Stromal cell of bone marrow (primary cell): ENCODE results near the gene COG3.

Experiments
- DNase-seq: peaks from one replicate; pipeline ENCODE4 v3.0.0-alpha.2; 2012; ENCODE audit warnings: low read depth

COG3 gene

DNA sequence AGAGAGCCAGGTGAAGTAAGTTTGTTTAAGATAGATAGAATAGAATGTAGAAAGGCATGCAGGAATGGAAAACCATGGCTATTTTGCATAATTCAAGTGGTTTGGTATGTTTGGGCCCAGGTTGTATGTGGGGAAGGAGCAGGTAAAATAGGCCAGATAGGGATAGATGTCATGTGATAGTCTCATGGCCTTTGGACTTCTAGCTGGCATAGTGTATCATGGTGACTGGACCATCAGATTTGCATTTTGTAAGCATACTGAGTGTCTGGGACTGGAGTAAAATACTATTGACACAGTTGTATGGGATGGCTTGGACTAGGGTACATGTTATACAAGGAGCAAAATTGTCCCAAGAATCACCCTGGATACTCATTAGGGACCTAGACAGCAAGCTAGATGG lies 38.9 kb downstream of the COG3 start:
- no peak for DNase-seq

DNA sequence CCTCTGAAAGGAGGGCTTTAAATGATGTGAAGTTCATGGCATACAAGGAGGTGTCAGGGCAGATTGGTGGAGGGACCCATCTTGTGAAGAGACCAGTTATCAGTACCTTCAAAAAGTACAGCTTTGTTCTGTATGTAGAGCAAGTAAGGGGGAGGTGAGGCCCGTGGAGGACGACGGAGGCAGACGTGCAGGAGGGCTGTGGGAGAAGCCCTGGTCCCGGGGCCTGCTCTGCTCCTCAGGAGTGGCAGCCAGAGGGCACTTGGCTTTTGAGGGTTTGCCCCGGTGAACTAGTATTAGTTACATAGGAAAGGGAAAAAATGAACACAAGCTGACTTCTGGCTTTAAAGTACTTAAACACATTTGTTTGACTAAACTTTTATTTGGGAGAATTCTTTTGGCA lies 42.1 kb downstream of the COG3 start:
- DNase-seq, result no peak

DNA sequence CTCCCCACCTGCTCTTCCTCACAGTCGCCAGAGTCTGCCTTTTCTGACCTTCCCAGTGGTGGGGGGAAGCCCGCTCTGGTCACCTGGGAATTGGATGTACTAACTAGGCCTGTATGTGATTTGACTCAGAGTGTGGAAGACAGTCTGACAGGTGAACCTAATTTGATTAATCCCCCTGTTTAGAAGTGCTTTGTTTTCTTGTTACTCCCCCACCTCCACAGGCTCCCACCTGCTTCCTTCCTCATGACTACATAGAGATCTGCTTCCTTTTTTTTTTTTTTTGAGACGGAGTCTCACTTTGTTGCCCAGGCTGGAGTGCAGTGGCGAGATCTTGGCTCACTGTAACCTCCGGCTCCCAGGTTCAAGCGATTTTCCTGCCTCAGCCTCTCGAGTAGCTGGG lies 44.0 kb downstream of the COG3 start:
- no peak for DNase-seq

DNA sequence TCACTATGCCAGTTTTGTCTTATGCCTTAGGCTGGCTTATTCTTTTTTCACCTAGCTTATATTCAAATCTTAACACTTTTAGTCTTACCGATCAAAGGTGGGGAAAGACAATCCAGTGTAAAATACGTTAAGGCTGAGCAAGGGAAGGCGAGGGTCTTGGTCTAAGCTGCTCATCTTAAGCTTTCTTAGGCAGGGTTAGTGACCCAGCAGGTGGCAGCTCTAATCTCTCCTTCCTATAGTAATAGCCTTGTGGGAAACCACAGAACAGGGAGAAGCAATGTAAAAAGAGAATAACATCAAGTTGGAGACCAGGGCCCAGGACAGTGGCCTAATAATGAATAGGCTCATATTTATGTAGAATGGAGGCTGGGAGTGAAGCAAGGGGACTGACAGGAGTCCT lies 45.9 kb downstream of the COG3 start:
- DNase-seq, result no peak

DNA sequence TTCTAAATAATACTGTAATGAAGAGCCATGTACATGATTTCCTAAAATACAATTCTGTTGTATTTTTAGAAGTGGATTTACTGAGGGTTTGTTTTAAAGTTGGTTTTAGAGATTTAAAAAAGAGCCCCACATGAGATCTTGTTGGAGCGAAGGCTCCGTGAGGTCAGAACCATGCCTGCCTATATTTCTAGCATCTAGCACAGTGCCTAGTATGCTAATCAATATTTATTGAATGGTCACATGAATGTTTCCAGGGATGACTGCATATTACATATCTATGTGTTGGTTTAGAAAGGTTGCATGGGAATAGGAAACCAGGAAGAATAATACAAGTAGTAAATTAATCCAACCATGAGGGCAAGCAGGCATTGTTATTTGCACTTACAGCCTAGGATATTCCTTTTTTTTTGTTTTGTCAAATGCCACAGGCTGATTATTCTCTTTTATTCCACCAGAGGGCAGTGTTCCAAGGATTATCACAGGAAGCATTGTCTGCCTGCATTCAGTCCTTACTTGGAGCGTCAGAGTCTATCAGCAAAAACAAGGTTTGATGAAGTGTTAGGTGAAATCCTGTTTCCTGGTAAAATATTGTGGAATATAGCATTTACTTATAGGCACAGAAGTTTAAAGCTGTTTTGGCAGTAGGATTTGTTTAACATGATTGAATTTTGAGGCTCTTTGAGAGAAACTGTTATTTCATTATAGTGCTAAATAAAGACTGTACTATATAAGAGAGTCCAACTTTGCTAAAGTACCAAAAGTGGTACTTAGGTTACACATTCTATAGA lies 46.8 kb downstream of the COG3 start:
- DNase-seq, result peak; percentile 57

DNA sequence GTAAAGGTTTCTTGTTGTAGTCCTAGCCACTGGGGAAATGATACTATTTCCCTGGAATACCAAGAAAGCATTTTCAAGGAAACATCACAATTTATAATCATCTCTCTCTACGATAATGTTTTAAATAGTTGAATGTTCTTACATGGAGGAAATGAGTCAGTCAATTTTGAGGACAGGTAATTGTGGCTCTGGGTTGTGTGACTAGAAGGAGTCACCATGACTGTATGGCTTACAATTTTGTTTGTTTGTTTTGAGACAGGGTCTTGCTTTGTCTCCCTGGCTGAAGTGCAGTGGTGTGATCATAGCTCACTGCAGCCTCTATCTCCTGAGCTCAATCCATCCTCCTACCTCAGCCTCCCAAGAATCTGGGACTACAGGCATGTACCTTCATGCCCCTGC lies 47.4 kb downstream of the COG3 start:
- DNase-seq, result no peak

DNA sequence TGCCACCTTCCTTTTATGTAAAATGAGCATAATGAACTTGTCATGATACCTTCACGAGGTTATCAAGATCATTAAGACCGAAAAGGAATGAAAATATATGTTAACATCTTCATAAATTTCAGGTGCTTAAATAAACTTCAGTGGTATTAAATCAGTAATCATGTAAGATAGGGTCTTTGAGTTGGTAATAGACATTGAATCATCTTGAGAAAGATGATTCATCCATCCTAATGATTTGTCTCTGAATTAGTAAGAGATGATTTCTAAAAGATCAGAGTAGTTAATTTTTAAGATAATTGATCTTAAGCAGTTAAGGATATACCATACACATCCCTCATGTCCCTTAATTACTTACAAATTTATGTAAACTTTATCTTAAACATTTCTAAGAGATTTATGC lies 52.0 kb downstream of the COG3 start:
- DNase-seq, result no peak

DNA sequence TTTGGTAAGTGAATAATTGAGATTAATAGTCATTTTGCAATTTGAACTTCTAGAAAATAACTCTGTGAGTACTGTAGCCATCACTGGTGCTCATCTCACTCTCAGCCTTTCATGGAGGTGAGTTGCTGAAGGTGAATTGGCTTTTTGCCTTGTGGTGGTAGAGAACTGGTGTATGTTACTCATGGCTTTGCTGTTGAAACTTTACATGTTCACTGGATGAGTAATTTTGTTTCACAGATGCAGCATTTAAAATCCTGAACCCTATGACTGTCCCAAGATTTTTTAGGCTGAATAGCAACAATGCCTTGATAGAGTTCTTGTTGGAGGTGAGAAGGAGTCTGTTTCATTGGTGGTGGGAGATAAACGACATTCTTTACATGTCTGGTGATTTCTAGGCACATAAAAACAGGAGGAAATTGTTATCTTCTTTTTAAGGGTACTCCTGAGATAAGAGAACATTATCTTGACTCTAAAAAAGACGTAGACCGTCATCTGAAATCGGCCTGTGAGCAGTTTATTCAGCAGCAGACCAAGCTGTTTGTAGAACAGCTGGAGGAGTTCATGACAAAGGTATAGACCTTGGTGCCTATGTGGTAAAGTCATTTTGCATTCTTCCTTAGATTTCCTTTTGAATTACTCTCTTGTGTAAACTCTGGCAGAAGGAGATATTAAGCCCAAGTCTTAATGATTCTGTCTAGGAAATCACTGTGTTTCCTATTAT lies 53.9 kb downstream of the COG3 start:
- DNase-seq, result peak; percentile 9

DNA sequence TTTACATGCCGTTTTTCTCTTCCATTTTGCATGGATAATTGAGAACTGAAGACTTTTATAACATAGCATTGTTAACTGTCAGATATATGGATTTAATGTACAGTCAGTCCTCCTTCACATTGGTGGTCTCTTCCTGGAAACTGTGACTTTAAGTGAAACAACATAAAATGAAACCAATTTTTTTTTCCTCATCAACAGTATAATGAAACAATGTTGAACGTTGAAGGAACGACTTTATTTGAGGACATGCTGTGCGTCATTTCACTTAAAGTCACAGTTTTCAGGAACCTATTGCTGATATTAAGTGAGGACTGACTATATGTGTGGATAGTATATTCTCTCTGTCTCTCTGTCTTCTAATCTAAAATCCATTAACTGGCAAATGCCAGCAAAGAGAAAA lies 54.8 kb downstream of the COG3 start:
- no peak for DNase-seq

DNA sequence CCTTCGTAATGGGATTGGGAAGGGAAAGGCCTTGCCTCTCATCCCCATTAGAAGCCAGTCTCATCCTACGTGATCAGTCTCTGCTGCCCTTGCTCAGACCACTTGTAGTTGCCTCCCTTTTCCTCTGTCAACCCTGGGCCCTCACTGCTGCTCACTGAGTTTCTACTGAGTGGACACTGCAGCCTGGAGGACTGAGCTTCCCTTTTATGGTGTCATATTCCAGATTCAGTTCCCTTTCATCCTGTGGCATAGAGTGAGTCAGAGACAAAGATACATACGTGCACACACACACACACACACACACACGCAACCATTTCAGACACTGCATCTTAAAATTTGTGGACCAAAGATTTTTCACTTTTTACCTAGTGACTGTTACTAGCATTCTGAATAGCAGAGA lies 56.6 kb downstream of the COG3 start:
- peak; percentile 25 for DNase-seq

DNA sequence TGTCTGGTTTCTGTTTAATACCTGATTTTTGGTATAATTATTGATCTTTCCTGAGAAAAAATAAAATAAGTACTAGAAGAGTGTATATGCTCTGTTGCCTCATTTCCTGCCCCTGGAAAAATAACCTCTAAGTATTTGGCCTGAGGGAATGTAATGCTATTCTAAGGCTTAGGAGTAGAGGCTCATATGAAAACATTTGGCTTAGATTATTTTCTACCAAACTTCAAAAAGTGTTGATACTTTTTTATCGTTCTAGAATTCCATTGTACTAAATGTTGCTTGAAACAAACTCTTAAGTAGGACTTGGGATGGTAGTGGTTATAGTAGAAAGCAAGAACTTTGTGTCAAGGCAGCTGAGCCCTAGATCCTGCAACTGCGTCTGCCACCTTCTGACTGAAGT lies 57.8 kb downstream of the COG3 start:
- DNase-seq, result no peak

DNA sequence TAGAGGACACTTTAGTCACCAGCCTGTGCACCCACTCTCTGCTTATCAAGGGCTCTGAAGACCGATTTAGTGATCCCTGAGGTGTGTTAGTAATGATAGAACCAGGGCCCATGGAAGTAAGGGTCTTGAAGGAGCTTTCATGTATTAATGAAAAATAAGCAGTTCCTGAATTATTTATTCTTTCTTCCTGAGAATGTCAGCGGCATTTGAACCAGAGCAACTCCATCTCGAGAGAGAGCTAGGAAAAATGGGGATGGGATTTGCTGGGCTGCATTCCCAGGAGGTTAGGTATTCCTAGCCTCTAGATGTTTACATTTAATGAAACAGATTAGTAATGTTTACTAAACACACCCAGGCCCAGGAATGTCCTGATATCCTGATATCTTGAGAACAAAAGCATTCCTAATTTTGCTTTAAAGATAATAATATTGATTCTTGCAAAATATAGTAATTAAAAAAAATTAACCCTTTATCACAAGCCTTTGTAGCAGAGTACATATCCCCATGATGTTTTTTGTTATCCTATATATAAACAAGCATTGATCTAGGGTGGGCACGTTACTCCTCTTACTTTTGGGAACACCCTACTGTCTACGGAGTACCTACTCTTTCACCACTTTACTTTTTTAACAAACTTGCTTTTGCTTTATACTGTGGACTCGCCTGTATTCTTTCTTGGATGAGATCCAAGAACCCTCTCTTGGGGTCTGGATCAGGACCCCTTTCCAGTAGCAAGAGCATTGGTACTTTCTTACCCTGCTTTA lies 63.1 kb downstream of the COG3 start:
- DNase-seq, result no peak

DNA sequence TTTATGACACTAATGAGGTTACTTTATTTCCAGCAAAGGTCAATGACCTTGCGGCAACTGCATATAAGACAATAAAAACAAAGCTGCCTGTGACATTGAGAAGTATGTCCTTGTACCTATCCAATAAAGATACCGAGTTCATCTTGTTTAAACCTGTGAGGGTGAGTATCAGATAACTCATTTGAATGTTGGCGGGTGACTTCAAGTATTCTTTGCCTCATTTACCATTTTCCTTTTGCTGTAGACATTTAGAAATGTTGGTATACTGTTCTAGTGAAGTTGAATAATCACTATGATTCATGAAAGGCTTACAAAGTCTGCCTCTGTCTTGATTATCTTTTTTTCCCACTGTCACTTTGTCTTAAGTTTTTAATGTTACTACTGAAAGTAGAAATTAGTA lies 65.0 kb downstream of the COG3 start:
- DNase-seq, result no peak

DNA sequence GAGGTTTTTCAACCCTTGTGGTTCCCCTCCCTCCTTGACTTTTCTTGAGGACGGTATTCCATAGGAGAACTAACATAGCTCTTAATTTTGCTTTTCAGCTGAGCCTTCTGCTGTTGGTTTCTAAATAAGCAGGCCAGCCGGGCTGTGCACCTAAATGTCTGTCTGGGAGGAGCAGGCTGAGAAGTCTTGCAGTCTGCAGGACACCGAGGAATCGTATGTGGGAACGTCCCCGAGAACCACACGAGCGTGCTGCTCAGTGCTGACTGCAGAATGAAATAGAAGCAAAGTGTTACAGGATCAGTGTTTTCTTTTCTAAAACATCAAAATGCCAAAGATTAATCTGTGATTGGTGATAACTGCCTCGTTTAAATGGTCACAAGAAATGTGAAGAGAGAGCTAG lies 69.9 kb downstream of the COG3 start:
- no peak for DNase-seq

DNA sequence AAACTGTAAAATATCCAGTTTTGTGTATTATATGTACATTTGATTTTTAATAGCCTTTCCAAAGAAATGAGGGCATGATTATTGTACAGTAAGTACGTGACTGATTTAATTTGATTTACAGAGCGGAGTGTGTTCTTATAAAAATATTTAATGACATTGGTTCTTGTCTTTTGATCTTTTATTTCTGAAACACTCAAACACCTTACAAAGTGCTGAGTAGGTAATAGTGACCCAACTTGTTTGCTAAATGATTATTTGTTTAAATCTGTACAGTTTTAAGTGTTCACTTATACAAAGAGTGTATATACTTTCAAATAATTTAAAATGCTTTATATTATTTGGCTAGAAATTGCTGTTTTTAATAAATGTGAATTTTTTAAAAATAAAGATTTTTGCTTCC lies 71.5 kb downstream of the COG3 start:
- no peak for DNase-seq

DNA sequence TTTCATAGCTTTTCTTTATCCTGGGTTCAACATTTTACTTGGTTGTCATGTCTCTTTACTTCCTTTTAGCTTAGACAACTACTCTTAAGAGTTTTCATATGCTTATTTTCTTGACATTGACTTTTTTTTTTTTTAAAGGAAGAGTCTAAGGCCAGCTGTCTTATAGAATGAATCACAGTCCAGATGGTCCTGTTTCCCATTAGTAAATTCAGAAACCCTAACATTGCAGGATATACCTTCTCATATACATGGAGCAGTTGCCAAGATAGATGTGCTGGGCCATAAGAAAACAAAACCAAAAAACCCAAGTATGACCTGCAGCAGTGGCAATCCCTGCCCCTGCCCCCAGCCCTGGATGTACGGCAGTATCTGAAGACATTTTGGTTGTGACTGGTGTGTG lies 72.8 kb downstream of the COG3 start:
- no peak for DNase-seq

DNA sequence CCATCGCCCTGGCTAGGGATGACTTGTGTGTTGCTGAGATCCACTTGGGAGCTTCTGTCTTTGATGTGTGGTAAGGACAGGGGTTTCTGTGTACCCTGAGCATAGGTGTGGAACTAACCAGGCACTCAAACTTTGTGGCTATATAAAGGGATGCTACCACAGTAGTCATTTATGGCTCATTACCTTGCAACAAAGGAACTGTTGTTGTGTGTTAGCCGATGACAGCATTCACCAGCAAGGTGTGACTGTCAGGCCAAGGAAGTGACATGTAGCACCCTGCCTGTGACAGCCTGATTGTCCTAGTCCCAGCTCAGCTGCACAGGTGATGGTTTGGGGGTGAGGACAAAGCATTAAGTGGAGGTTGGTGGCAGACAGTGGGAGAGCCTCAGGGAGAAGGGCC lies 73.6 kb downstream of the COG3 start:
- no peak for DNase-seq

DNA sequence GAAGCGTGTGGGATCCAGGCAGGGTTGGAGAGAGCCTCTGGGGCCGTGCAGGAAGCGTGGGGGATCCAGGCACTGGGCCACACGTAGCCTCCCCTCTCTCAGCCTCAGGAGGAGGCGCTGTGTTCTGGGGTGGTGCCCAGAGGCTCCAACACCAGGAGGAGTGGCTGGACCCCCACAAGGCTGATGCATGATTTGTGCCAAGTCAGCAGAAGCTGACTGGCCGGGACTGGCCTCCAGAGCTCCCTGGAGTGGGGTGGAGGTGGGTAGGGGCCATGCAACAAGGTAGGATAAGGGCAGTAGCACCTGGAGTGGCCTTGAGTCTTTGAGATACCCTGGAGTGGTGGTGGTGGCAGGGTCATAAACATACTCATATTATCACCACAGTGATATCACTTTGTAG lies 75.5 kb downstream of the COG3 start:
- DNase-seq, result no peak

DNA sequence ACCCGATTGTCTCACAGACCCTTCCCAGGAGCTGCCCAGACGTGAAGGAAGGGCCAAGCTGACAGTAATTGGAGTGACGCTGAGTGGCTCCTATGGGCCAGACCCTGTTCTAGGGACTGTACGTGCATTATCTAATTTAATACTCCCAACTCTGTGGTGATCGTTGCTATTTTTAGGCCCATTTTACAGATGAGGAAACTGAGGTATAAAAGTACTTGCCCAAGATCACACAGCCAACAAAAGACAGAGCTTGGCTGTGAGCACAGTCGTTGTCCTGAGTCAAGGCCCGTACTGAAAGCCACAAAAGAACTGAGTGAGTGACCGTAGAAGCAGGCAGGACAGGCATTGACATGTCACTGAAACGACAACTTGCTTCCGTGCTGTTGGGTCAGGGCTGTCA lies 76.1 kb downstream of the COG3 start:
- DNase-seq, result no peak

DNA sequence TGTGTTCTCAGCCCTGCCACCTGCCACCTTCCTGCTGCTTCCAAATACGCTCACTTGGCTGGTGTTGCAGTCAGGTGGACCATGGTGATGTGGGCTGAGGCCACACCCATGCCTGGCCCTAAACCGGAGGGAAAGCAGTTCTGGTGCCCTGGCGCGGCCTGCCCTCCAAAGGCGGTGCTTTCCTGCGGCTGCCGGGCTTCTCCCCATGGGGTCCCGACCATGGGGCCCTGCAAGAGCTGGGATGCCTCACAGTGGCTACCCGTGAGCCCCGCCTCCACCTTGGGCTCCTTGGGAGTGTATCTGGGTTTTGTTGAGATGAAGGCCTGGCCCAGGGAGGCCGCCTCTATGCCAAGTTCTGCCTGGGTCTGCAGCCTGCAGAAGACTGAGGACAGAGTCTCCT lies 77.1 kb downstream of the COG3 start:
- DNase-seq, result no peak

DNA sequence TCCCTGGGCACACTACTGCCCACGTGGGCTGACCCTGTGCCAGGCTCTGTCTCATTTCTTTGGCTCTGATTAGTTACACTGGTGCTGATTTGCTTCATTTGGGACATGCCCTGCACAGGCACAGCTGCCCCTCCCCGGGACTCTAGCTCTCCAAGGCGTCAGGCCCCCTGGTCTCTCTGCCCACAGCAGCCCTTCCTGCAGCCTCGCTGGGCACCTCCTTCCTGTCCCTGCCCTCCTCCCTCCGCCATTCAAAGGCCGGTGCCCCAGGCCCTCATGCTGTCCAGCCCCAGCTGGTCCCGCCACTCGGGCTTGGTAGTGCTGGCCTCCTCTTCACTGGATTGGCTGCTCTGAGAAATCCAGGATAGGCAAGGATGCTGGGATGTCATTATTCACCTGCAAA lies 77.7 kb downstream of the COG3 start:
- no peak for DNase-seq

DNA sequence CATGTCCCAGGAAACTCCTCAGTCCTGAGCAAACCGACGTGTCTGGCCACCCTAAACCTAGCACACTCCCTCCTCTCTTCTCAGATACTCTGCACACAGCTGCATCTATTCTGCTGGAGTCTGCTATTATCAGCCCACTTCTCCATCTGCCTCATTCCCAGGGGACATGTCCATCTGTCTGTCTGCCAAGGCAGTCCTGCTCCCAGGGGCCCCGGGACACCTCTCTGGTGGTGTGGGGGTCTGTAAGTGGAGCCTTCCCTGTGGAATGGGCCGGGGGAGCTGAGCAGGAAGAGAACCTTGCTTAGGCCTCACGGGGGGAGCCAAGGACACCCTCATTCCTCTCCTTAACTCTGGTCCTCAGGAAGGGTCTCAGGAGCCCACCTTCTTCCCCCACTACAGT lies 78.1 kb downstream of the COG3 start:
- no peak for DNase-seq

DNA sequence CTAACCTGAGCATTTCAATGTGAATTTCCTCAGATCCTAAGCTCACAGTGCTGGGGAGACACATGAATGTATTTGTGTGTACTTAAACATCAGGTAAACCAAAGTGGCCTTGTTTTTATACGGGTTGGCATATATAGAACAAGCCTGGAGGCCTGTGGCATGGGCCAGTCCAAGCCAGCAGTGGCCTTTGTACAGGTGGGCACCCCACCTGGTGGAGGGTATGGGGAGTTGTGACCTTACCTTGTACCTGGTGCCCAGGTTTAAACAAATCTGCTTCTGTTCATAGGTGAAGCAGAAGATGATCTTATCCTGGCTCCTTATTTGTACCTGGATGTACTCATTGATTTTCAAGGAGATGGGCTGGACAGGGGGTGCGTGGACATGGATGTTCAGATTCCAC lies 79.8 kb downstream of the COG3 start:
- no peak for DNase-seq
